Activated naive CD8-positive, alpha-beta T cell (primary cell): ENCODE results near the gene SLC9A1.

ENCODE experiments used
- H3K27ac Mint-ChIP-seq: one replicate; pipeline ENCODE4 v1.8.0; 2021; ENCODE audit warnings: mixed read lengths
- H3K27me3 Mint-ChIP-seq: one replicate; pipeline ENCODE4 v1.8.0; 2021; ENCODE audit warnings: mixed read lengths
- H3K36me3 Mint-ChIP-seq: one replicate; pipeline ENCODE4 v1.8.0; 2021; ENCODE audit warnings: mixed read lengths
- H3K4me1 Mint-ChIP-seq: one replicate; pipeline ENCODE4 v1.8.0; 2021; ENCODE audit warnings: low read depth, mixed read lengths
- H3K4me3 Mint-ChIP-seq: one replicate; pipeline ENCODE4 v1.8.0; 2021; ENCODE audit warnings: mild to moderate bottlenecking, mixed read lengths
- H3K9me3 Mint-ChIP-seq: one replicate; pipeline ENCODE4 v1.8.0; 2021; ENCODE audit warnings: low read depth, mixed read lengths

The SLC9A1 gene

GRCh38 chr1:27097484-27097917 lies 57.4 kb downstream of the SLC9A1 start:
- Mint-ChIP-seq H3K9me3 (no peaks in the 10 kb centered on the region), H3K36me3 (no peaks in the 10 kb centered on the region), H3K27ac (no peak overlapping the region), H3K4me1 (peaks cover 7% of the 10 kb centered on the region), H3K4me3 (no peak overlapping the region), H3K27me3 (no peaks in the 10 kb centered on the region)

- no peak overlapping the region for H3K4me3 Mint-ChIP-seq
- H3K27ac Mint-ChIP-seq: no peak overlapping the region
- H3K9me3 Mint-ChIP-seq: no peaks in the 10 kb centered on the region
- peaks cover 7% of the 10 kb centered on the region for H3K4me1 Mint-ChIP-seq
- no peaks in the 10 kb centered on the region for H3K27me3 Mint-ChIP-seq
- no peaks in the 10 kb centered on the region for H3K36me3 Mint-ChIP-seq
Observed at GRCh38 chr1:27095576-27095975, 59.3 kb downstream of the SLC9A1 start.

GRCh38 chr1:27092888-27093287 lies 62.0 kb downstream of the SLC9A1 start:
- Mint-ChIP-seq H3K27me3 (no peaks in the 10 kb centered on the region), H3K4me1 (no peaks in the 10 kb centered on the region), H3K9me3 (no peaks in the 10 kb centered on the region), H3K36me3 (no peaks in the 10 kb centered on the region), H3K27ac (no peak overlapping the region), H3K4me3 (no peak overlapping the region)

GRCh38 chr1:27090911-27091310 lies 64.0 kb downstream of the SLC9A1 start:
- Mint-ChIP-seq H3K4me1 (no peaks in the 10 kb centered on the region), H3K9me3 (no peaks in the 10 kb centered on the region), H3K4me3 (no peak overlapping the region), H3K36me3 (no peaks in the 10 kb centered on the region), H3K27me3 (no peaks in the 10 kb centered on the region), H3K27ac (no peak overlapping the region)

- H3K4me1 Mint-ChIP-seq: peaks cover 5% of the 10 kb centered on the region
- H3K27ac Mint-ChIP-seq: no peak overlapping the region
- no peak overlapping the region for H3K4me3 Mint-ChIP-seq
- H3K36me3 Mint-ChIP-seq: peaks cover 2% of the 10 kb centered on the region
- peaks cover 2% of the 10 kb centered on the region for H3K27me3 Mint-ChIP-seq
- H3K9me3 Mint-ChIP-seq: peaks cover 5% of the 10 kb centered on the region
Observed at GRCh38 chr1:27087371-27088220, 67.3 kb downstream of the SLC9A1 start.

- H3K27me3 Mint-ChIP-seq: peaks cover 2% of the 10 kb centered on the region
- peaks cover 2% of the 10 kb centered on the region for H3K36me3 Mint-ChIP-seq
- peaks cover 5% of the 10 kb centered on the region for H3K9me3 Mint-ChIP-seq
- peaks cover 5% of the 10 kb centered on the region for H3K4me1 Mint-ChIP-seq
- no peak overlapping the region for H3K27ac Mint-ChIP-seq
- H3K4me3 Mint-ChIP-seq: no peak overlapping the region
Observed at GRCh38 chr1:27086628-27087027, 68.3 kb downstream of the SLC9A1 start.

- Mint-ChIP-seq H3K9me3 (peaks cover 5% of the 10 kb centered on the region), H3K27ac (no peak overlapping the region), H3K4me3 (no peak overlapping the region), H3K4me1 (peaks cover 5% of the 10 kb centered on the region), H3K36me3 (peaks cover 2% of the 10 kb centered on the region), H3K27me3 (peaks cover 2% of the 10 kb centered on the region)
Observed at GRCh38 chr1:27086026-27086425, 68.9 kb downstream of the SLC9A1 start.

- Mint-ChIP-seq H3K36me3 (peaks cover 2% of the 10 kb centered on the region), H3K9me3 (peaks cover 5% of the 10 kb centered on the region), H3K4me1 (peaks cover 5% of the 10 kb centered on the region), H3K27me3 (peaks cover 2% of the 10 kb centered on the region), H3K4me3 (no peak overlapping the region), H3K27ac (no peak overlapping the region)
Observed at GRCh38 chr1:27084107-27084506, 70.8 kb downstream of the SLC9A1 start.

GRCh38 chr1:27077968-27078367 lies 77.0 kb downstream of the SLC9A1 start:
- no peaks in the 10 kb centered on the region for H3K27me3 Mint-ChIP-seq
- no peak overlapping the region for H3K4me3 Mint-ChIP-seq
- H3K27ac Mint-ChIP-seq: no peak overlapping the region
- H3K9me3 Mint-ChIP-seq: no peaks in the 10 kb centered on the region
- H3K4me1 Mint-ChIP-seq: no peaks in the 10 kb centered on the region
- H3K36me3 Mint-ChIP-seq: no peaks in the 10 kb centered on the region

GRCh38 chr1:27076803-27077202 lies 78.1 kb downstream of the SLC9A1 start:
- no peak overlapping the region for H3K4me3 Mint-ChIP-seq
- no peaks in the 10 kb centered on the region for H3K36me3 Mint-ChIP-seq
- no peaks in the 10 kb centered on the region for H3K9me3 Mint-ChIP-seq
- no peak overlapping the region for H3K27ac Mint-ChIP-seq
- H3K27me3 Mint-ChIP-seq: peaks cover 2% of the 10 kb centered on the region
- no peaks in the 10 kb centered on the region for H3K4me1 Mint-ChIP-seq

- Mint-ChIP-seq H3K9me3 (no peaks in the 10 kb centered on the region), H3K27ac (no peak overlapping the region), H3K36me3 (no peaks in the 10 kb centered on the region), H3K4me3 (no peak overlapping the region), H3K4me1 (no peaks in the 10 kb centered on the region), H3K27me3 (peaks cover 2% of the 10 kb centered on the region)
Observed at GRCh38 chr1:27074175-27074780, 80.6 kb downstream of the SLC9A1 start.

GRCh38 chr1:27071049-27071416 lies 83.9 kb downstream of the SLC9A1 start:
- Mint-ChIP-seq H3K36me3 (no peaks in the 10 kb centered on the region), H3K4me3 (no peak overlapping the region), H3K4me1 (no peaks in the 10 kb centered on the region), H3K27me3 (peaks cover 2% of the 10 kb centered on the region), H3K27ac (no peak overlapping the region), H3K9me3 (no peaks in the 10 kb centered on the region)

- Mint-ChIP-seq H3K4me1 (no peaks in the 10 kb centered on the region), H3K36me3 (no peaks in the 10 kb centered on the region), H3K27me3 (peaks cover 2% of the 10 kb centered on the region), H3K4me3 (no peak overlapping the region), H3K9me3 (no peaks in the 10 kb centered on the region), H3K27ac (no peak overlapping the region)
Observed at GRCh38 chr1:27070390-27071048, 84.4 kb downstream of the SLC9A1 start.

- Mint-ChIP-seq H3K27ac (no peak overlapping the region), H3K27me3 (peaks cover 2% of the 10 kb centered on the region), H3K36me3 (no peaks in the 10 kb centered on the region), H3K4me3 (no peak overlapping the region), H3K4me1 (no peaks in the 10 kb centered on the region), H3K9me3 (no peaks in the 10 kb centered on the region)
Observed at GRCh38 chr1:27068922-27069321, 86.0 kb downstream of the SLC9A1 start.

GRCh38 chr1:27065999-27066630 lies 88.8 kb downstream of the SLC9A1 start:
- Mint-ChIP-seq H3K27ac (no peak overlapping the region), H3K9me3 (no peaks in the 10 kb centered on the region), H3K4me3 (no peak overlapping the region), H3K4me1 (no peaks in the 10 kb centered on the region), H3K36me3 (no peaks in the 10 kb centered on the region), H3K27me3 (no peaks in the 10 kb centered on the region)
